ENCODE measurements around the gene MYPOP. TPM values are rescaled to one million over a fixed set of nuclear protein-coding genes. Genes with fewer than 3 reads are reported as not detected.

The MYPOP gene
- total and polyA plus RNA-seq, 4 donors: 0.70 to 3.0 (median 1.3) TPM

DNA sequence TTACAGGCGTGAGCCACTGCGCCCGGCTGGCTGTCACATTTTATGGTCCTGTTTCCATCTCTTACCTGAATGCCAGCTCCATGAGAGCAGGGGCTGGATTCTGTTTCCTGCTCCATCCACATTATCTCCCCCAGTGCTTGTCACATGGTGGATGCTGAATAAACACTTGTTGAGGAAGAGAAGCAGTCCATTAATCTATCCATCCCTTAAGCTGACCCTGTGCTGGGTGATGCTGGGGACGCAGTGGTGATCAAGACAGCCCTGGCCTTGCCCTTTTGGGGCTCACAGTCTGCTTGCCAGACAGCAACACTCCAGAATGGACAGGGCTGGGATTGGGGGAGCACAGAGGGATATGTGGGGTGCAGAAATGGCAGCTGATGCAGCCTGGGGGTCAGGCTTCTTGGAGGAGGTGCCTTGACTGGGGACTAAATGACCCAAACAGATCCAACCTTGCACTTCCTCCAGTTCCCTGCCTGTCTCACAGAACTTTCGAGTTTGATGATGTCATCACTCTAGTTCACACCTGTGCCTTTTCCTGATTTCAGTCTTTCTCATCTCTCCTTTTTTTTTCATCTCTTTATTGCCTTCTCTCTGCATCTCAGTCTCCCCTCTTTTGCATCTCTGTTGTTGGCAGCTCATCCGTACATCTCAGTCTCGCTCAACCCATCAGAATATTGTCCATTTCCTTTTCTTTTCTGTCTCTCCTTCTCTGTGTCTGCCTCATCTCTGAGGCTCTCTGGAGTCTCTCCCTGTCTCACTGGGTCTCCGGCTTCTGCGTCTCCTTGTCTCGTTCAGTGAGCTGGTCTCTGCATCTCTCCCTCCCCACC is 21.1 kb downstream of the MYPOP start:
- no peak for DNase-seq (ENCODE audit: low spot score)
- Histone ChIP-seq H3K36me3 (ENCODE audit: control insufficient read depth in 4 of 4, insufficient read depth in 3 of 4, low read depth in 1 of 4, low read length in 3 of 4) (no peaks in the 10 kb centered on the region), H3K4me1 (ENCODE audit: control insufficient read depth in 4 of 4, insufficient read depth in 4 of 4, low read length in 3 of 4) (peaks cover 23 to 71% (median 44%) of the 10 kb centered on the region in 4 donors), H3K4me3 (ENCODE audit: low read depth in 1 of 3, low read length in 3 of 3) (peak overlapping the region in 1 of 3 donors; percentile 42), H3K9ac (ENCODE audit: low read depth in 1 of 2, low read length in 2 of 2) (peak overlapping the region in 1 of 2 donors; percentile 16), H3K27me3 (ENCODE audit: control insufficient read depth in 4 of 4, insufficient read depth in 4 of 4, low read length in 3 of 4) (no peaks in the 10 kb centered on the region), H3K9me3 (ENCODE audit: control insufficient read depth in 4 of 4, low read length in 3 of 4) (no peaks in the 10 kb centered on the region), H3K27ac (ENCODE audit: low read depth in 1 of 2, low read length in 2 of 2) (peak overlapping the region; percentile 96 to 98)
- WGBS: 34% methylated on average over 10 of the region's 10 CpGs
- no peak for TF ChIP-seq YY1 (IDR thresholded peaks at IDR 0.05)
- TF ChIP-seq, protein P1, sequence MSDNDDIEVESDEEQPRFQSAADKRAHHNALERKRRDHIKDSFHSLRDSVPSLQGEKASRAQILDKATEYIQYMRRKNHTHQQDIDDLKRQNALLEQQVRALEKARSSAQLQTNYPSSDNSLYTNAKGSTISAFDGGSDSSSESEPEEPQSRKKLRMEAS (IDR thresholded peaks at IDR 0.05): no peak
- no peak for TF ChIP-seq HNF4A (conservative IDR thresholded peaks at IDR 0.05)
- TF ChIP-seq, protein P2, sequence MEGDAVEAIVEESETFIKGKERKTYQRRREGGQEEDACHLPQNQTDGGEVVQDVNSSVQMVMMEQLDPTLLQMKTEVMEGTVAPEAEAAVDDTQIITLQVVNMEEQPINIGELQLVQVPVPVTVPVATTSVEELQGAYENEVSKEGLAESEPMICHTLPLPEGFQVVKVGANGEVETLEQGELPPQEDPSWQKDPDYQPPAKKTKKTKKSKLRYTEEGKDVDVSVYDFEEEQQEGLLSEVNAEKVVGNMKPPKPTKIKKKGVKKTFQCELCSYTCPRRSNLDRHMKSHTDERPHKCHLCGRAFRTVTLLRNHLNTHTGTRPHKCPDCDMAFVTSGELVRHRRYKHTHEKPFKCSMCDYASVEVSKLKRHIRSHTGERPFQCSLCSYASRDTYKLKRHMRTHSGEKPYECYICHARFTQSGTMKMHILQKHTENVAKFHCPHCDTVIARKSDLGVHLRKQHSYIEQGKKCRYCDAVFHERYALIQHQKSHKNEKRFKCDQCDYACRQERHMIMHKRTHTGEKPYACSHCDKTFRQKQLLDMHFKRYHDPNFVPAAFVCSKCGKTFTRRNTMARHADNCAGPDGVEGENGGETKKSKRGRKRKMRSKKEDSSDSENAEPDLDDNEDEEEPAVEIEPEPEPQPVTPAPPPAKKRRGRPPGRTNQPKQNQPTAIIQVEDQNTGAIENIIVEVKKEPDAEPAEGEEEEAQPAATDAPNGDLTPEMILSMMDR (IDR thresholded peaks at IDR 0.05; ENCODE audit: low read depth, low read length, missing input control): no peak
- TF ChIP-seq RXRA (IDR thresholded peaks at IDR 0.05): no peak
- TF ChIP-seq, protein P3, sequence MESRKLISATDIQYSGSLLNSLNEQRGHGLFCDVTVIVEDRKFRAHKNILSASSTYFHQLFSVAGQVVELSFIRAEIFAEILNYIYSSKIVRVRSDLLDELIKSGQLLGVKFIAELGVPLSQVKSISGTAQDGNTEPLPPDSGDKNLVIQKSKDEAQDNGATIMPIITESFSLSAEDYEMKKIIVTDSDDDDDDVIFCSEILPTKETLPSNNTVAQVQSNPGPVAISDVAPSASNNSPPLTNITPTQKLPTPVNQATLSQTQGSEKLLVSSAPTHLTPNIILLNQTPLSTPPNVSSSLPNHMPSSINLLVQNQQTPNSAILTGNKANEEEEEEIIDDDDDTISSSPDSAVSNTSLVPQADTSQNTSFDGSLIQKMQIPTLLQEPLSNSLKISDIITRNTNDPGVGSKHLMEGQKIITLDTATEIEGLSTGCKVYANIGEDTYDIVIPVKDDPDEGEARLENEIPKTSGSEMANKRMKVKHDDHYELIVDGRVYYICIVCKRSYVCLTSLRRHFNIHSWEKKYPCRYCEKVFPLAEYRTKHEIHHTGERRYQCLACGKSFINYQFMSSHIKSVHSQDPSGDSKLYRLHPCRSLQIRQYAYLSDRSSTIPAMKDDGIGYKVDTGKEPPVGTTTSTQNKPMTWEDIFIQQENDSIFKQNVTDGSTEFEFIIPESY (IDR thresholded peaks at IDR 0.05): no peak
- TF ChIP-seq FOXA2 (IDR thresholded peaks at IDR 0.05): no peak
- no peak for TF ChIP-seq HNF4G (IDR thresholded peaks at IDR 0.05)
- TF ChIP-seq GABPA (IDR thresholded peaks at IDR 0.05 in 1 of 2, conservative IDR thresholded peaks at IDR 0.05 in 1 of 2): no peak
- TF ChIP-seq, protein P4, sequence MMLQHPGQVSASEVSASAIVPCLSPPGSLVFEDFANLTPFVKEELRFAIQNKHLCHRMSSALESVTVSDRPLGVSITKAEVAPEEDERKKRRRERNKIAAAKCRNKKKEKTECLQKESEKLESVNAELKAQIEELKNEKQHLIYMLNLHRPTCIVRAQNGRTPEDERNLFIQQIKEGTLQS (IDR thresholded peaks at IDR 0.05): no peak
- no peak for TF ChIP-seq EGR1 (IDR thresholded peaks at IDR 0.05; ENCODE audit: low read depth in 2 of 2)
- no peak for TF ChIP-seq JUND (IDR thresholded peaks at IDR 0.05)
- TF ChIP-seq TAF1 (conservative IDR thresholded peaks at IDR 0.05): no peak

DNA sequence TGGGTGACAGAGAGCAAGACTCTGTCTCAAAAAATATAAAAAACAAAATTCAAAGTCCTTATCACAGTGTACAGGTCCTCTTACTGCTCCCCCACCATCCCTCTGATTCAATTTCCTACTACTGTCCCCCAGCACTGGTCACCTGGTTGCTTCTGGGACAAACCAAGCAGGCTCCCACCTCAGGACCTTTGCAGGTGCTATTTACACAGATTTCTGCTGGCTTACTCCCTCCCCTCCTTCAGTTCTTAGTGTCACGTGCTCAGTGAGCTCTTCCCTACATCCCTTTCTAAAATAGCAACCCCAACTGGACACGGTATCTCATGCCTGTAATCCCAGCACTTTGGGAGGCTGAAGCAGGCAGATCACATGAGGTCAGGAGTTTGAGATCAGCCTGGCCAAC is 22.4 kb downstream of the MYPOP start:
- H3K9me3 ChIP-seq (ENCODE audit: control insufficient read depth in 4 of 4, low read length in 3 of 4): no peaks in the 10 kb centered on the region
- H3K4me3 ChIP-seq (ENCODE audit: low read depth in 1 of 3, low read length in 3 of 3): no peak overlapping the region
- H3K4me1 ChIP-seq (ENCODE audit: control insufficient read depth in 4 of 4, insufficient read depth in 4 of 4, low read length in 3 of 4): peaks cover 24 to 73% (median 45%) of the 10 kb centered on the region in 4 donors
- peak overlapping the region; percentile 48 to 92 for H3K27ac ChIP-seq (ENCODE audit: low read depth in 1 of 2, low read length in 2 of 2)
- TF ChIP-seq RAD21 (IDR thresholded peaks at IDR 0.05) (no peak), GABPA (IDR thresholded peaks at IDR 0.05 in 1 of 2, conservative IDR thresholded peaks at IDR 0.05 in 1 of 2) (no peak), RXRA (IDR thresholded peaks at IDR 0.05) (no peak), FOXA1 (IDR thresholded peaks at IDR 0.05) (no peak), HNF4G (IDR thresholded peaks at IDR 0.05) (no peak), EGR1 (IDR thresholded peaks at IDR 0.05; ENCODE audit: low read depth in 2 of 2) (no peak), SP1 (IDR thresholded peaks at IDR 0.05) (no peak), NR2F2 (IDR thresholded peaks at IDR 0.05) (no peak), JUND (IDR thresholded peaks at IDR 0.05) (no peak)
- TF ChIP-seq, protein P5, sequence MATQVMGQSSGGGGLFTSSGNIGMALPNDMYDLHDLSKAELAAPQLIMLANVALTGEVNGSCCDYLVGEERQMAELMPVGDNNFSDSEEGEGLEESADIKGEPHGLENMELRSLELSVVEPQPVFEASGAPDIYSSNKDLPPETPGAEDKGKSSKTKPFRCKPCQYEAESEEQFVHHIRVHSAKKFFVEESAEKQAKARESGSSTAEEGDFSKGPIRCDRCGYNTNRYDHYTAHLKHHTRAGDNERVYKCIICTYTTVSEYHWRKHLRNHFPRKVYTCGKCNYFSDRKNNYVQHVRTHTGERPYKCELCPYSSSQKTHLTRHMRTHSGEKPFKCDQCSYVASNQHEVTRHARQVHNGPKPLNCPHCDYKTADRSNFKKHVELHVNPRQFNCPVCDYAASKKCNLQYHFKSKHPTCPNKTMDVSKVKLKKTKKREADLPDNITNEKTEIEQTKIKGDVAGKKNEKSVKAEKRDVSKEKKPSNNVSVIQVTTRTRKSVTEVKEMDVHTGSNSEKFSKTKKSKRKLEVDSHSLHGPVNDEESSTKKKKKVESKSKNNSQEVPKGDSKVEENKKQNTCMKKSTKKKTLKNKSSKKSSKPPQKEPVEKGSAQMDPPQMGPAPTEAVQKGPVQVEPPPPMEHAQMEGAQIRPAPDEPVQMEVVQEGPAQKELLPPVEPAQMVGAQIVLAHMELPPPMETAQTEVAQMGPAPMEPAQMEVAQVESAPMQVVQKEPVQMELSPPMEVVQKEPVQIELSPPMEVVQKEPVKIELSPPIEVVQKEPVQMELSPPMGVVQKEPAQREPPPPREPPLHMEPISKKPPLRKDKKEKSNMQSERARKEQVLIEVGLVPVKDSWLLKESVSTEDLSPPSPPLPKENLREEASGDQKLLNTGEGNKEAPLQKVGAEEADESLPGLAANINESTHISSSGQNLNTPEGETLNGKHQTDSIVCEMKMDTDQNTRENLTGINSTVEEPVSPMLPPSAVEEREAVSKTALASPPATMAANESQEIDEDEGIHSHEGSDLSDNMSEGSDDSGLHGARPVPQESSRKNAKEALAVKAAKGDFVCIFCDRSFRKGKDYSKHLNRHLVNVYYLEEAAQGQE (IDR thresholded peaks at IDR 0.05): no peak
- TF ChIP-seq, protein P4 (IDR thresholded peaks at IDR 0.05): no peak
- TF ChIP-seq, protein P2 (IDR thresholded peaks at IDR 0.05; ENCODE audit: low read depth, low read length, missing input control): no peak
- no peaks in the 10 kb centered on the region for H3K36me3 ChIP-seq (ENCODE audit: control insufficient read depth in 4 of 4, insufficient read depth in 3 of 4, low read depth in 1 of 4, low read length in 3 of 4)
- H3K9ac ChIP-seq (ENCODE audit: low read depth in 1 of 2, low read length in 2 of 2): no peak overlapping the region
- H3K27me3 ChIP-seq (ENCODE audit: control insufficient read depth in 4 of 4, insufficient read depth in 4 of 4, low read length in 3 of 4): no peaks in the 10 kb centered on the region
- no peak for DNase-seq (ENCODE audit: low spot score)
- 52% methylated on average over 2 of the region's 2 CpGs for WGBS
